SH-SY5Y (cell line): ENCODE results near the gene CCDC186.

Experiments used
- GATA2 ChIP-seq: IDR thresholded peaks from 2 replicates; pipeline ENCODE4 v1.6.1; 2011; ENCODE audit warnings: mild to moderate bottlenecking, low read depth, low read length
- GATA3 ChIP-seq: IDR thresholded peaks from 2 replicates; pipeline ENCODE4 v1.6.1; 2011; ENCODE audit warnings: low read depth, mild to moderate bottlenecking, low read length, moderate library complexity

DNA sequence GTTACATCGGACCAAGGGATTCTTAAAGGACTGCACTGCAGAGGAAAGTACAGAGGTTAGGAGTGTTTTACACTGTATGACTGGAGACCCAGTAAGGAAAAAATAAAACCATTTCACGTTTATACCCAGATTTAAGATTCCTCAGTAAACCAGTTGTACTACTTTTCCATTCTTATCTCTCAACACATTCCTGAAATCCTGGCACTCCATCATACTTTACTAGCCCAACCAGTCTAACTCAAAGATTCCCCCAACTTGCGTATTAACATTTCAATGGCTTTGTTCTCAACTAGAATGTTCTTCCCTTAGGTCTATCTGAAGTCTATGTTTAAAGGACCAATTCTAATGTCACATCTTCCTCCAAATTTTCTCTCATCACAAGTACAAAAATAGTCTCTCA is 8.0 kb downstream of the CCDC186 start:
- TF ChIP-seq GATA2: no peak
- no peak for TF ChIP-seq GATA3
